ENCODE measurements around the gene KCTD13.

GRCh38 chr16:29900102-29900887 lies 25.7 kb downstream of the KCTD13 start, which contains the start of gene ASPHD1:
- TF ChIP-seq TAF1 (IDR thresholded peaks at IDR 0.05; ENCODE audit: low read depth, low read length): no peak
- TF ChIP-seq POLR2A (IDR thresholded peaks at IDR 0.05; ENCODE audit: low read depth, low read length): no peak
- TF ChIP-seq POLR2AphosphoS5 (IDR thresholded peaks at IDR 0.05; ENCODE audit: low read depth, low read length): no peak
- no peak for TF ChIP-seq POU2F2 (IDR thresholded peaks at IDR 0.05; ENCODE audit: low read depth, low read length)
- TF ChIP-seq SPI1 (IDR thresholded peaks at IDR 0.05; ENCODE audit: low read depth, low read length): no peak
